Heart left ventricle (tissue), 13 donors: ENCODE data around the gene SH3BP2.

Experiments used
- CTCF ChIP-seq, 12 donors: fragments of 200-600 bp; sonication (generic) in 4 of 12; IDR thresholded peaks; one replicate each; pipeline versions ENCODE4 v1.5.0 to v1.8.0; 2018 to 2022; ENCODE audit warnings: antibody characterized with exemption in 12 of 12, mild to moderate bottlenecking in 5 of 12
- POLR2A ChIP-seq, 2 donors: fragments of 450-650 bp; IDR thresholded peaks; one replicate each; pipeline ENCODE4 v1.6.1; 2017; ENCODE audit warnings: antibody characterized with exemption in 2 of 2, mild to moderate bottlenecking in 2 of 2, moderate library complexity in 2 of 2
- donor health status: ischemic (EF 13 %, LVEDD 7.1; RV severe dilation, severe dysfunction).
- donor health status: DM: no; HTN: yes; CAD: no.
- donor health status: DM: no; HTN: no; CAD: no.
- donor health status: ischemic (EF 25% LVEDD 6.9; RV normal size, moderate dysfunction).
- donor health status: ischemic (EF 25% LVEDD 5.7; RV mildly dilated, moderate dysfunction).
- donor health status: ischemic (EF 35%, LVEDD 5.7; RV mildly dilated, moderate dysfunction).
- donor health status: nonischemic (EF 11% LVEDD 7.7; RV severe dilation, severe dysfunction).
- donor health status: DM: yes; HTN: yes; CAD: no.
- donor health status: PGD.
- donor health status: ischemic (EF 29% LVEDD 5.4; RV normal size, mild dysfunction).
- donor health status: nonischemic (EF 23%, LVEDD 6.1; RV moderate dilation, normal function).

GRCh38 chr4:2879026-2879425, 86.1 kb downstream of the SH3BP2 start:
- TF ChIP-seq CTCF (IDR thresholded peaks at IDR 0.05) (no peak), POLR2A (IDR thresholded peaks at IDR 0.05) (no peak)
